Left lung (tissue), 14 donors: ENCODE data around the gene ZNF33A. TPM values are rescaled to one million over a fixed set of nuclear protein-coding genes. Genes with fewer than 3 reads are reported as not detected.

Source experiments
- ATAC-seq: fragments of 200-7000 bp; cut with Tn5 transposase; one replicate; pipeline ENCODE4 v1.9.1; 2020; ENCODE audit warnings: moderate library complexity
- DNase-seq, 4 donors: peaks; one replicate each; pipeline ENCODE4 v3.0.0-alpha.2; 2013 to 2020
- H3K27ac ChIP-seq, 2 donors: fragments of 200-600 bp; sonication (generic) in 1 of 2; one replicate each; pipeline versions ENCODE4 v1.5.0 to v1.8.0; 2020 to 2021
- H3K27me3 ChIP-seq, 2 donors: fragments of 200-600 bp; sonication (generic) in 1 of 2; one replicate each; pipeline versions ENCODE4 v1.5.0 to v1.8.0; 2020 to 2021
- H3K36me3 ChIP-seq, 2 donors: fragments of 200-600 bp; sonication (generic) in 1 of 2; one replicate each; pipeline versions ENCODE4 v1.5.0 to v1.8.0; 2020 to 2021
- H3K4me1 ChIP-seq, 2 donors: fragments of 200-600 bp; one replicate each; pipeline ENCODE4 v1.8.0; 2021
- H3K4me3 ChIP-seq, 2 donors: fragments of 200-600 bp; sonication (generic) in 1 of 2; one replicate each; pipeline versions ENCODE4 v1.5.0 to v1.8.0; 2020 to 2021; ENCODE audit warnings: mild to moderate bottlenecking in 1 of 2
- H3K9me3 ChIP-seq, 2 donors: fragments of 200-600 bp; sonication (generic) in 1 of 2; one replicate each; pipeline versions ENCODE4 v1.5.0 to v1.8.0; 2020 to 2021
- intact Hi-C, 2 donors: fragments of 100-400 bp; cut with DNase I; formaldehyde crosslinking; loops; one replicate each; pipeline versions ENCODE4 v1.11.2 to v1.14.2; 2022
- long read RNA-seq, 12 donors: library from polyadenylated mRNA in 2 of 12; unstranded in 2 of 12; transcript quantifications; one replicate each; pipeline ENCODE4 v2.0.0 and lab custom pipeline, GENCODE V29; 2019 to 2026
- polyA plus RNA-seq, 6 donors: library from polyadenylated mRNA; unstranded; fragments of 120-200 nt; gene quantifications; one replicate each; pipeline ENCODE4 v1.2.1, GENCODE V29; 2013; ENCODE audit not compliant: insufficient read length in 6 of 6
- total RNA-seq, 2 donors: library from RNA; stranded (reverse); fragmentation: NEBNext Ultra II Directional; extraction: Animal tissue kit (Norgen Biotek cat#: 25700); gene quantifications; one replicate each; pipeline ENCODE4 v1.2.1, GENCODE V29; 2021
- TF ChIP-seq, protein P1 (sequence below), 2 donors: fragments of 200-600 bp; sonication (generic) in 1 of 2; IDR thresholded peaks; one replicate each; pipeline versions ENCODE4 v1.5.0 to v1.8.0; 2021; ENCODE audit warnings: antibody characterized with exemption in 2 of 2
- donor health status: DM: no; HTN: yes; CAD: no.
- donor health status: DM: no; HTN: no; CAD: no.

Gene ZNF33A
- total RNA-seq (10 to 100 TPM; 25.8 to 29.9 TPM), polyA plus RNA-seq (10 to 100 TPM; 36.3 to 43.1 (median 40.1) TPM)
- long read RNA-seq, donor 1, full-length matches to known transcripts, result 12 of 12 reads
- long read RNA-seq, donor 1, partial matches to known transcripts, result 0 of 12 reads
- long read RNA-seq, donor 1, other reads (novel, unspliced or antisense), result 0 of 12 reads
- long read RNA-seq, donor 2, full-length matches to known transcripts, result 14 of 24 reads
- long read RNA-seq, donor 2, partial matches to known transcripts, result 10 of 24 reads
- long read RNA-seq, donor 2, other reads (novel, unspliced or antisense), result 0 of 24 reads
- long read RNA-seq, donor 3, transcript ZNF33A-203 (5 exons, 3,994 nt), result major isoform, 6 of 6 reads
- long read RNA-seq, donor 3, partial matches to known transcripts, result 0 of 6 reads
- long read RNA-seq, donor 3, other reads (novel, unspliced or antisense), result 0 of 6 reads
- long read RNA-seq, donor 4, full-length matches to known transcripts, result 7 of 13 reads
- long read RNA-seq, donor 4, partial matches to known transcripts, result 0 of 13 reads
- long read RNA-seq, donor 4, other reads (novel, unspliced or antisense), result 6 of 13 reads
- long read RNA-seq, donor 5, full-length matches to known transcripts, result 8 of 8 reads
- long read RNA-seq, donor 5, partial matches to known transcripts, result 0 of 8 reads
- long read RNA-seq, donor 5, other reads (novel, unspliced or antisense), result 0 of 8 reads
- long read RNA-seq, donor 6, full-length matches to known transcripts, result 5 of 5 reads
- long read RNA-seq, donor 6, partial matches to known transcripts, result 0 of 5 reads
- long read RNA-seq, donor 6, other reads (novel, unspliced or antisense), result 0 of 5 reads
- long read RNA-seq, donor 7, full-length matches to known transcripts, result 5 of 5 reads
- long read RNA-seq, donor 7, partial matches to known transcripts, result 0 of 5 reads
- long read RNA-seq, donor 7, other reads (novel, unspliced or antisense), result 0 of 5 reads
- long read RNA-seq, donor 8, full-length matches to known transcripts, result 8 of 8 reads
- long read RNA-seq, donor 8, partial matches to known transcripts, result 0 of 8 reads
- long read RNA-seq, donor 8, other reads (novel, unspliced or antisense), result 0 of 8 reads
- long read RNA-seq, donor 9, result 0 reads
- long read RNA-seq, donor 10, full-length matches to known transcripts, result 4 of 8 reads
- long read RNA-seq, donor 10, partial matches to known transcripts, result 1 of 8 reads
- long read RNA-seq, donor 10, other reads (novel, unspliced or antisense), result 3 of 8 reads
- long read RNA-seq, donor 11, transcript ZNF33A-203 (5 exons, 3,994 nt), result major isoform, 6 of 7 reads
- long read RNA-seq, donor 11, partial matches to known transcripts, result 0 of 7 reads
- long read RNA-seq, donor 11, other reads (novel, unspliced or antisense), result 0 of 7 reads
- long read RNA-seq, donor 12, full-length matches to known transcripts, result 11 of 11 reads
- long read RNA-seq, donor 12, partial matches to known transcripts, result 0 of 11 reads
- long read RNA-seq, donor 12, other reads (novel, unspliced or antisense), result 0 of 11 reads

DNA sequence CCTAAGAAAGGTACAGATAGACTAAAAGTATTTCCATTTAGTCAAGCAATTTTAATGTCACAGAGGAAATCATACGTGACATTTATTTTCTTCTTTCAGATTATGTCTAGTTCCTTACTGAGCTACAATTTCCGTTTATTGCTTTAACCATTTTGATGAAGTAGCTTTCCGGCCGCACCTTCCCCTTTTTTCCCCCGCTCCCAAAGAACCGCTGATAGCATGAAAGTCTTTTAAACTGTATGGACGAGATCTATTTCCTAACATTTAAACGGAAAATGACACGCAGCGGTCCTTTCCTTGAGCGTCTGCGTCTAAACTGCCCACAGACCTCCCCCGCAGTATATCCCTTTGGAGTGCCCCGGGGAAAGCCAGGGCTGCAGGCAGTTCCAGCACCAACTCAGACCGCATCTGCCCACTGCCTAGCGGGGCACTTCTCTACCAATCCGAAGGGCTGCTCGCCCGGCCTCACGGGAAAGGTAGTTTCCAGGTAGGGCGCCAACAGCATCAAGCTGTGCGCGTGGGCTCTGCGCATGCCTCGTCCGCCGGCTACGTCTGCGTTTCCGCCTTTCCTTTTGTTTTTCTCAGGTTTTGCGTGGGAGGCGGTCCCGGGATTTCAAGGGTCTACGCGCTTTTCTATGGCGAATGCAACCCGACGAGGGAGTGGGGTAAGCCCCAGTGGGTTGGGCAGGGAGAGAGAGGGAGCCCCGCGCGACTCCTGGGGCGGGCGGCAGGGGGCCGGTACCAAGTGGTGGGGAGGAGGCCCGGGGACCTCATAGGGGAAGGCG lies at the start of gene ZNF33A:
TSS of gene ZNF33A (plus strand) at position 557 of the 785 bp plus-strand sequence. CDS start 1,667 bp downstream, outside the sequence.
- ATAC-seq (peak; percentile 94), DNase-seq (peak; percentile 82 to 94 (median 94))
- TF ChIP-seq, protein P1, sequence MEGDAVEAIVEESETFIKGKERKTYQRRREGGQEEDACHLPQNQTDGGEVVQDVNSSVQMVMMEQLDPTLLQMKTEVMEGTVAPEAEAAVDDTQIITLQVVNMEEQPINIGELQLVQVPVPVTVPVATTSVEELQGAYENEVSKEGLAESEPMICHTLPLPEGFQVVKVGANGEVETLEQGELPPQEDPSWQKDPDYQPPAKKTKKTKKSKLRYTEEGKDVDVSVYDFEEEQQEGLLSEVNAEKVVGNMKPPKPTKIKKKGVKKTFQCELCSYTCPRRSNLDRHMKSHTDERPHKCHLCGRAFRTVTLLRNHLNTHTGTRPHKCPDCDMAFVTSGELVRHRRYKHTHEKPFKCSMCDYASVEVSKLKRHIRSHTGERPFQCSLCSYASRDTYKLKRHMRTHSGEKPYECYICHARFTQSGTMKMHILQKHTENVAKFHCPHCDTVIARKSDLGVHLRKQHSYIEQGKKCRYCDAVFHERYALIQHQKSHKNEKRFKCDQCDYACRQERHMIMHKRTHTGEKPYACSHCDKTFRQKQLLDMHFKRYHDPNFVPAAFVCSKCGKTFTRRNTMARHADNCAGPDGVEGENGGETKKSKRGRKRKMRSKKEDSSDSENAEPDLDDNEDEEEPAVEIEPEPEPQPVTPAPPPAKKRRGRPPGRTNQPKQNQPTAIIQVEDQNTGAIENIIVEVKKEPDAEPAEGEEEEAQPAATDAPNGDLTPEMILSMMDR (IDR thresholded peaks at IDR 0.05), result no peak
- peak within 1 kb of the TSS; percentile 47 to 70 for H3K4me3 ChIP-seq
- peaks cover 0 to 21% of the 10 kb centered on the region in 2 donors for H3K36me3 ChIP-seq
- H3K4me1 ChIP-seq, result peaks cover 0 to 17% of the 10 kb centered on the region in 2 donors
- intact Hi-C loops, result no loop called here
- peak within 1 kb of the TSS; percentile 100 for H3K27ac ChIP-seq
- H3K27me3 ChIP-seq, result no peaks in the 10 kb centered on the region
- H3K9me3 ChIP-seq, result no peaks in the 10 kb centered on the region

DNA sequence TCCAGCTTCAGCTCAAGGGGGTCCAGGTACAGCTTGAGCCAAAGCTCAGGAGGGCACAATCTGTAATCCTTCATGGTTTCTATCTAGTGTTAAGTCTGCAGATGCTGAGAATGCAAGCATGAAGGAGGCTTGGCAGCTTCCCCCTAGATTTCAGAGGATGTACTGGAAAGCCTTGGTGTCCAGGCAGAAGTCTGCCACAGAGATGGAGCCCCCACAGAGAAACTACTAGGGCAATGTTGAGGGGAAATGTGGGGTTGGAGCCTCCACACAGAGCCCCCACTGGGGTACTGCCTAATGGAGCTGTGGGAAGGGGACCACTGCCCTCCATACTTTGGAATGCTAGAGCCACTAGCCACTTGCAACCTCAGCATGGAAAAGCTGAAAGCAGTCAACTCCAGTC lies 45.5 kb upstream of the ZNF33A start:
- Histone ChIP-seq H3K27ac (no peak overlapping the region), H3K4me3 (no peak overlapping the region), H3K9me3 (peaks cover 0 to 32% of the 10 kb centered on the region in 2 donors), H3K36me3 (peaks cover 0 to 50% of the 10 kb centered on the region in 2 donors), H3K4me1 (no peaks in the 10 kb centered on the region), H3K27me3 (no peaks in the 10 kb centered on the region)
- ATAC-seq, result no peak
- intact Hi-C loops, result no loop called here
- TF ChIP-seq, protein P1 (IDR thresholded peaks at IDR 0.05), result no peak
- DNase-seq, result no peak

DNA sequence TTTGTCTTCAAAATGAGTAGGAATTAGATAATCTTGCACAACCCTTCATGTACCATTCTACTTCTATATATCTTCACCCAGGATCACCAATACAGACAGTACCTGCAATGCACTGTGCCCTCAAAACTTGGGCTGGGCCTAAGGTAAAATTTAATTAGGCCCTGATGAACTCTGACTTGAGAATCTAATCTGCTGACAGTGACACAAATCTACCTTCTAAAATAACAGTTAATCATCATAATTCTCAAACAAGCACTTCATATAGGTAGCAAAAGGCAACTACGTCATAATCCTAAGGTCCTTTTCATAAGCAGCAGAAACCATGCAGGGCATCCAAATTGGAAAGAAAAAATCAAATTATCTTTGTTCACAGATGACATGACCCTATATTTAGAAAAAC lies 38.1 kb upstream of the ZNF33A start:
- H3K4me1 ChIP-seq, result peaks cover 0 to 17% of the 10 kb centered on the region in 2 donors
- TF ChIP-seq, protein P1 (IDR thresholded peaks at IDR 0.05), result no peak
- intact Hi-C loops, result no loop called here
- no peak for DNase-seq
- no peaks in the 10 kb centered on the region for H3K27me3 ChIP-seq
- no peak overlapping the region for H3K4me3 ChIP-seq
- ATAC-seq, result no peak
- H3K36me3 ChIP-seq, result peaks cover 0 to 19% of the 10 kb centered on the region in 2 donors
- H3K9me3 ChIP-seq, result peaks cover 0 to under 1% of the 10 kb centered on the region in 2 donors
- no peak overlapping the region for H3K27ac ChIP-seq

DNA sequence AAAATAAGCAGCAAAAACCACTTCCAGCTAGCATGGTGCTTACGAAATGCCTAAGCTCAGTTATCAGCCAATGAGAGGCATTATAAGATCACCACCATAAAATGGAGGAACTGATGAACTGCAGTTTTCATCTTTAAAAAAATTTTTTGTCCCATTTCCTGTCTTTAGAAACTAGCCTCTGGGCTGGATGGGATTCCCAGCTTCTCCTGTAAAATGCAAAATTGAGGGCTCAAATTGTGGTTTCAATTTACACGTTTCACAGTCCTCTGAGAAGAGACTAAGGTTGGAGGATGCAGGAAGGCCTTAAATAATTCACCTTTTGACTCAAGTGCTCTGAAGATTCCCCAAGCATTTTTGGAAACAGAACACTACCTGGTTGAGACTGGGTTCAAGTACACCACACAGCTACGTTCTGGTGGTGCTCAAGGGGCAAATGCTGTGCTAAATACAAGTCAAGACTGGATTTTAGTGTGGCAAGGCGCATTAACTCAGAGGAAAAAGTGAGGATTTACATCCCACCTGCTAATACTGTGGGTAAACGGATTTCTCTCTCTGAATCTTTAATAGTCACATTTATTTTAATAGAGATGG lies 35.0 kb upstream of the ZNF33A start:
- no peaks in the 10 kb centered on the region for H3K9me3 ChIP-seq
- peaks cover 0 to 17% of the 10 kb centered on the region in 2 donors for H3K4me1 ChIP-seq
- peak overlapping the region; percentile 94 to 98 for H3K27ac ChIP-seq
- ATAC-seq (peak; percentile 1), DNase-seq (peak in 2 of 4 donors; percentile 24 to 32)
- intact Hi-C loops, result no loop called here
- no peaks in the 10 kb centered on the region for H3K36me3 ChIP-seq
- peak overlapping the region; percentile 63 to 69 for H3K4me3 ChIP-seq
- TF ChIP-seq, protein P1 (IDR thresholded peaks at IDR 0.05), result no peak
- H3K27me3 ChIP-seq, result no peaks in the 10 kb centered on the region
